Measurements from ENCODE around the gene A2M.

The A2M gene

DNA sequence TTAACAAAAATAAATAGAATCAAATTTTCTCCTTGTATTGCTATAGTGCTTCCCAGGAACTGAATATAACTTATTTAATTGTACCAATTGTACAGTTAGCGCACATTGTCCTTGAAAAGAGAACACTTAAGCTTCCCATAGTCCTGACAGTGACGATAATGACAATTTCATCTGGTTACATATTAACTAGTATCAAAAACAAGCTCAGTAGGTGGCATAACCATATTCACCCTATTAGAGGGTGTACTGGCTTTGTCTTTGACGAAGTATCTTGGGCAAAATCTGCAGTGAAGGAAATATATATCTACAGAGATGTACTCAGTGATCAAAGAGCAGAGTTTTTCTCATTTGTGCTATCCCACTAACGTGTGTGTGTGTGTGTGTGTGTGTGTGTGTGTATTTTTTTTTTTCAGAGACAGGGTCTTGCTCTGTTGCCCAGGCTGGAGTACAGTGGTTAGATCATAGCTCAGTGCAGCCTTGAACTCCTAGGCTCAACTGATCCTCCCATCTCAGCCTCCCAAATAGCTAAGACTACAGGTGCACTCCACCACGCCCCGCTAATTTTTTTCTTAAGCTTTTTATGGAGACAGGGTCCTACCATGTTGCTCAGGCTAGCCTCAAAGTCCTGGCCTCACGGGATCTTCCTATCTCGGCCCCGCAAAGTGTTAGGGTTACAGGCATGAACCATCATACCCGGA is 4.9 kb upstream of the A2M start:
- no peak for DNase-seq (ENCODE audit: low spot score)

DNA sequence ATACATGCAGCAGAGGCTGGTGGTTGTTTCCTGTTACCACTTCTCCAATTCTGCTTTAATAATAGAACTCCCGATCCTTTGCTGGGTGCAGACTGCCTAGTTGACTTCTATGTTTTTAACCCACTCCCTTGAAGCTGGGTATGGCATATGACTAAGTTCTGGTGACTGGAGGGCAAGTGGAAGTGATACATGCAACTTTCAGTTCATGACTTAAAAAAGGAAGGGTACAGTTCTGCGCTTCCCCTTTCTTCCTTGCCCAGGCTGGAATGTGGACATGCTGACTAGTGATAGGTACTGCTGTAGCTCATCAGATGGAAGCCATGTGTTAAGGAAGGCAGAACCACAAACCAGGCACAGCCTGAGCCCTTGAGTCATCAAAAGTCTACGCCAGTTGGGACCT is 2.4 kb upstream of the A2M start:
- peak; percentile 51 for DNase-seq (ENCODE audit: low spot score)

DNA sequence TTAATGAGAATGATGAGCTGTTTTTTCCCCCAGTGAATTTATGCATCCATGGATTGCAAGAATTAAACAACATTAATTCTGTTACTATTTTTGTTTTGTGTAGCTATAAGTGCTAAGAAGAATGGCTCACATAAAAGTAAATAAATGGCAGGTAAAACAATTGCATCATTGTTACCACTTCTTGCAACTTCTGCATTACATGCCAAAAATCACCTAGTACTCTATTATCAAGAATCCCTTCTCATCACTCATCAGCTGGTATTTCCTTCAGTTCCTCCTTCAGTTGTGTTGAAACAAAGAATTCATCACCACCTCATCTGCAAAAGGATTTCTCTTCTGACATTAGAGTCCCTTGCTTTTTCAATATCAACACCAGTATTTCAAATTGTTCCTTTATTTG is 773 bp downstream of the A2M start:
- DNase-seq (ENCODE audit: low spot score): no peak

DNA sequence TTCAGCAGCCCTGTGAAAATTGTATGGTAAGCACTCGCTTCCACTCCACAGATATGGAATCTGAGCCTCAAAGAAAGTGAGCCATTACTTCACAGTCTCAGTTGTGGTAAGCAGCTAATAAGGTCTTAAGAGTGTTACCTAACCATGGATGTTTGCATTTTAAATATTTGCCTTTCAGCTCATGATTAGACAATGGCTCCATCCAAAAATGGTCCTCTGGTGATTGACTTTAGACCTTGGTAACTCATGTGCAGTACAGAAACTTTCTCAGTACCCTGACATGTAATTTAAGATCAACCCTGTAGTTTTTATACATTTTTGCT is 1.8 kb downstream of the A2M start:
- DNase-seq (ENCODE audit: low spot score): no peak

DNA sequence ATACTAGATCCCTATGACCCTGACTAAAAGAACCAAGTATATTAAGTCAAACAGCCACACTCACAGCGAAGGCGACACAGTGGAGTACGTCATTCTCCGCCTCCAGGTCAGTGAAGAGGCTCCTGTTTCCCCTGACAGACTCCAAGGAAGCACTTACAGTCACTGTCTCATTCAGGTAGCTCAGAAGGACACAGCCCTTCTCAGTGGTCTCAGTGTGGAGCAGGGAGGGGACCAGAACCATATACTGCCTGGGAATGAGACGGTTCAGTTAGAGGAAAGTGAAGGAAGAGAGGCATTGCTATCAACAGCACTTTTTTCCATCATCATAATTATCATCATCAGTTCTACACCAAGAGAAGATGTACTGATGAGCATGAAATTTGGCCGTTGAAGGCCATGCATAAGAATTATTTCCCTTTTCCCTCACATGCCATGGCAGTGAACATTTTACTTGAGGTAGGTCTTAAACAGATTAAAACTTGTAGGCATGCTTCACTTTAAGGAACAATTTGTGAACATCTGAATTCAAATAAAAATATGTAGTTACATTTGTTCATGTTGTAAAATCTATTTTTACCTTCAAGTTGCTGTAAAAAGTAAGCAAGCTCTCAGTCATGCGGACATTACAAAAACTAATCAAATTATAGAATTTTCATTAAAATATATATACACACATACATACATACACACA is 2.3 kb downstream of the A2M start:
- no peak for DNase-seq (ENCODE audit: low spot score)

DNA sequence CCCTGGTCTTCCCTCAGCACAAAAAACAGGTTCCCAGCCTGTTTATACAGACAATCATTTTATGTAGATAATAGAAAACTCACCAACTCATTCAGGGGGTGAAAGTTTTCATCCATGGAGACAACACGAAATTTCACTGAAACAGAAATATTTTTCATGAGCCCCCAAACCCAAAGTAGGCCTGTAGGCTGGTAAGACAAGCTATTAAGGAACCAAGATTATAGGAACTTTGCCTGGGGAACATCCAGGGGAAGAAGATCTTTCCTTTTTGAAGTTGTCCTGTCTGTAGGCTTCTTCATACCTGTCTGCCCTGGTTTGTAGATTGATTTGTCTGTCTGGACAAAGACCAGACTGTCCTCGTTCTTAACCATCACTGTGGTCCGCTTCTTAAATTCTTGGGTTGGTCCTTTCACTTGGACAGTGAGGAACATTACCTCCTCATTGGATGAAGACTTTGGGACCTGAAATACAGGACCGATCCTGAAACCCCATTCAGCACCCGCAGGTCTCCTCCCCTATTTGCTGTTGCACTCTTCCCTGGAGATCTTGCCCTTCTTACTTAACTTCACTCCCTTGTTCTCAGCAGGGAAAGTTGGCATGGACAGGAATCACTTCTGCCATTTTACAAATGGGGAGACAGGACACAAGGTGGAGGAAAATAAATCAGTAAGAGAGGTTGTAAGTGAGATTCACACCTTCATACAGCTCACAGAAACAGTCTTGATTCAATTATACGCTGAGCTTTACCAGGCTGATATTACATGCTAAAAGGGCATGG is 3.5 kb downstream of the A2M start:
- no peak for DNase-seq (ENCODE audit: low spot score)

DNA sequence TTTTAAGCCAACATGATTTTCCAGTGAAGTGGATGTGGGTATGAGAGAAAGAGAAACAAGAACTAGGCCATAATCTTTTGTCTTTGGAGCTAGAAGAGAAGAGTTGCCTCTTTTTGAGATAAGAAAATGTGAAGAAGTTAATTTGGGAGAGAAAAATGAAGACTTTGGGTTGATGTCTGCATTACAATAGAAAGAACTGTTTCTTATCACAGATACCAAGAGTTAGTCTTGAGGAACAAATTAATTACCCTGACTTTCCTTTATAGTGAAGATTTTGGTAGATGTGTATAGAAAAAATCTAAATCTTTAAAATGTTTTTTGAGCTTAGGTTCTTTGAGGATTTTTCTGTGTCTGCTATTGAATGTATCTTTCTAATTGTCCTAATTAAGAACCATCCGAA is 4.2 kb downstream of the A2M start:
- no peak for DNase-seq (ENCODE audit: low spot score)

DNA sequence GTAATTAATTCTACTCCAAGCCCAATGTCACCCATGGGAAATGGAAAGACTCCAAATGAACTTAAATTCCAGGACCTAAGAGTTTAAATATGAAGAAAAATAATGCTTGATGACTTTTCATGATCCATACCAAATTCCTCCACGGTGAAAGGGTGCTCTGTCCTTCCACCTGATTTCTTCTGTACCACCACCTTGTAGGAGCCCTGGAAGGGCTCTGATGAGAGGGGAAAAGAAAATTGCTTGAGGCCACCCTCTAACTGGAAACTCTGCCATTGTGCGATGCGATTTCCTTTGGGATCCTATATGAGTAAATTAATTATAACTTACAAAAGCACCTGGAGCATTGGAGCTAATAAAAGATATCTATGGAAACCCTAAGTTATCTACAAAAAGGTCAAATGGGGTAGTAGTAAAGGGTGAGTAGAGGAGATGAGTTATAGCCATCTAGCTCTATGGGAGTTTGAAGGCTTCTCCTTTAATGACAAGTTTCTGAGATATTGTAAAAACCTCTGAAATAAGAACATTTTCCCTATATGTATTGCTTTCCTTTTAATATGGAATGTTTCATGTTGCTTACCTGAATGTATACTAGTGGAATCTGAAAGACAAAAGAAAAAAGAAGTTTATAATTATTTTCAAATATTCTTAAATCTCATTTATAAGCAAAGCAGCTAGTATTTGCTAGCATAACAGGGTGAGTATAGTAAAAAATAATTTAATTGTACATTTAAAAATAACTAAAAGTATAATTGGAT is 5.8 kb downstream of the A2M start:
- DNase-seq (ENCODE audit: low spot score): no peak

DNA sequence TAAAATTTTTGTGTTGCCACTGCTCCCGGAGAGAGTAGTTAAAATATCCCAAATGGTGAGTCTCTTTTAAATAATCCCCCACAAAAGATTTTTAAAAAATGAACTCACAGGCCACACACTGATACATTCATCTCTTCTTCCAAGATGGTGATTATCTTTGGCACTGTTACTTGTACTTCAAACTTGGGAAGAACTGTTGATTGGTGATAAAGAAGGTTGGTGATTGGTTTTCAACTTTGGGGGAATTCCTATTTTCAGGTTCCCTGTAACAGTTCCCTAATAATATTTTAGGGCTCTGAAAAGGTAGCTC is 6.6 kb downstream of the A2M start:
- DNase-seq (ENCODE audit: low spot score): no peak

DNA sequence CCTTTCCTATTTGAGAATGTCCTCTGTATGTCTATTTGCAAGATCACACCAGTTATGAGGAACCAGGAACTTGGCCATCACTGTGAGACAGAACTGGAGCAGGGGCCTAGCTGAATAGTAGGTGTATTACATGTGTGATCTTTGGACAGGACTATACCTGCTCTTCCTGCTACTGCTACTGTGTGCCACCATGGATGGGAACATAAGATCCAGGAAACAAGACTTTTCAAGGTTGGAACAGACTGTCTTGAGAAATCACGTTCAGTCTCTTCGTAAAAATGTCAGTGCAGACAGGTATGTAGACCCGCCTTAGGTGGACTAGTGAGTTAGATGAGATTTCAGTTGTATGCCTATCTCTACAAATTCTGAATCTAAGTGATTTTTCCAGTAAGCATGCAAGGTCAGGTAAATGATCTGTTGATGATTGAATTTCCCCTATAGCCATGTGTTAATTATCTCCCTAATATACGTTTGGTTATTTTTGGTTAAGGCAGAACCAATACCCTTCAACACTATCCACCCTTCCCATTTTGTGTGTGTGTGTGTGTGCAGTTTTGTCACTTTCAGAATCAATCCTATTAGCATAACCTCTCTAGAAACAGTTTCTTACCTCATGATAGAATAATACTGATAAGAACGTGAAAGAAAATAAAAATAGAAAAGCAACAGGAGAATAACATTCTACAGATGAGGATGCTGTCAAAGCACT is 7.1 kb downstream of the A2M start:
- no peak for DNase-seq (ENCODE audit: low spot score)

DNA sequence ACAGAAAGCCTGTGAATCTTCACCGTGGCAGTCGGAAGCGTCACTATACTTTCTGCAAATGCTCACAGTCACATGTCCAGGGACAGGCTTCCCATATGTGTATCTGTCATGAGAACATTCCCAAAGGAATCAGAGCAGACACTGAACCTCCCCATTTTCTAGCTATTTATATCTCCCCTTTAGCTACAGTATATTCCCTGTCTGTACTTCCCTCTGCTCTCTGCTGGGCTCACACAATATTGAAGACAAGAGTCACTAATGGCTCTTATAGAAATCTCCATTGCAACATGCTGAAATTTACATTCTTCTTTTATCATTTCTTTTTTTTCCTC is 8.2 kb downstream of the A2M start:
- no peak for DNase-seq (ENCODE audit: low spot score)

DNA sequence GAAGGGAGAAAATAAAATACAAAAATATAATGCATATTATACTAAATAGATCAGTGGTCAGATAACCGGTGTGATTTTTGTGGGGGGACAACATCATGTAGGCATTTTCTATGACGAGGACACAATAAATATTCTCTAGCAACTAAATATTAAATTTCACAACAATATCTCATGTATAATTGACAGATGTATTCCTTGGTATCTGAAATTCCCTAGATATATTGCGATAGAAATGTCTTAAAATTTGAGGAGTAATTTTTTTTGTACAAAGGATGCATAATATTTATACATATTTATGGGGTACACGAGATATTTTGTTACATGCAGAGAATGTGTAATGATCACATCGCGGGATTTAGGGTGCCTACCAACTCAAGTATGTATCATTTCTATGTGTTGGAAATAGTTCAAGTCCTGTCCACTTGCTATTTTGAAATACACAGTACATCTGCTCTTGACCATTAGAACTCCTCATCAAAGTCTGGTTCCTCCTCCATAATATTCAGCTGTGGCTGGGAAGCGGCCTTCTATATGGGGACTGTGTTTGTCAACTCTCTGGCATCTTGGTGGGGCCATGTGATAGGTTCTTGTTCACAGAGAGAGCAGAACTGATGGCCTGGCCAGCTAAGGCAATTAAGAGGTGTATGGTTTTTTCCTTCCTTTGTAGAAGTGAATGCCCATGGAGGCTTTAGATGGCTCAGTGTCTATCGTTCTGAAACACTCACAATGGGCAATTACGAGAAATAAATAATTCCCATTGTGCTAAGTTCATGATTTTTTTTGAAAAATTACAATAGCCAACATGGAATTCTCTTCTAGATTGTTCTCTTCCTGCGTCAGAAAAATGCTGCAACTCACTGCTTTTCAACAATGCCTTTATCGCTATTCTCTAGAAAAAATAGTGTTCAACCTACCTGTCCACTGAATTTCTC is 8.8 kb downstream of the A2M start:
- no peak for DNase-seq (ENCODE audit: low spot score)

DNA sequence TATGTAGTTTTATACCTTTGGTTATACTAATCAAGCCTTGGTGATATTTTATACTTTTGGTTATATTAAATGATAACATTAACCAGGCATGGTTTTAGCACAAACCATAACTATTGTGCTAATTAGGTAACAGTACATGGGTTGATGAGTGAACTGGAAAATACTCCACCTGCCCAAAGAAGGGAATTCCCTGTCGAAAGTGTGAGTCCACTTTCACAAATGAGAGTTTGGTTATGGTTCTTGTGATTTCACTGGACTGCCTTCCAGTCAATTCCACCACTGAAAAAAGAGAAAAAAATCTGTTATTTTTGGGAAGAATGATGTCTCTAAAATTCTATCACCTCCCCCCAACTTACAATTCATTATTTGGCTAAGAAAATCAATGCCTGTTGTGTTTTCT is 9.7 kb downstream of the A2M start:
- no peak for DNase-seq (ENCODE audit: low spot score)

DNA sequence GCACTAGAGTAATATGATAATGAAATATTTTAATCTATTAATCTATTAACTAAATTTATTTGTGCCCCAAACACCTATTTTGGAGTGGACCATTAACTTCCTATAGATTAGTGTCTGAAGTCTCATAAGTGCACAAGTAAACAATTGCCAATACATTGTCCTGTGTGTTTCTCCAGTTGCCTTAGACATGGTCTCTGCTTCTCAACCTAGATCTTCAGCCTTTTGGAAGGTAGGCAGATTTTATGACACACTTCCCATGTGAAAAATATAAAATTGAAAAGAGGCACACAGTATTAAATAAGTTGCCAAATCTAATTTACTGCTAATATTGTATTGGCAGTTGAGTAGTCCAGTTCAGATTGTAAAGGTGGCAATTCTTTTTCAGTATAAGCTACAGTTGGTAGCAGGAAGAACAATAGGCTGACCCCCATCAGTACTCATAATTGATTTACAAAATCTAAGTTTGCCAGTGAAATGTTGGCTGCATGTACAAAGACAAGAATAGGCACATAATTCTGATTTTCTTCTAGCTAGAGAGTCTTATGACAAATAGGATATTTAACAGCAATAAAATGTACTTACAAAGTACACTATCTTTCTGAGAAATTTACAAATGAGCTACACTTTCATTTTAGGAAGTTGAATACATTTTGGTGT is 10.8 kb downstream of the A2M start:
- DNase-seq (ENCODE audit: low spot score): no peak

DNA sequence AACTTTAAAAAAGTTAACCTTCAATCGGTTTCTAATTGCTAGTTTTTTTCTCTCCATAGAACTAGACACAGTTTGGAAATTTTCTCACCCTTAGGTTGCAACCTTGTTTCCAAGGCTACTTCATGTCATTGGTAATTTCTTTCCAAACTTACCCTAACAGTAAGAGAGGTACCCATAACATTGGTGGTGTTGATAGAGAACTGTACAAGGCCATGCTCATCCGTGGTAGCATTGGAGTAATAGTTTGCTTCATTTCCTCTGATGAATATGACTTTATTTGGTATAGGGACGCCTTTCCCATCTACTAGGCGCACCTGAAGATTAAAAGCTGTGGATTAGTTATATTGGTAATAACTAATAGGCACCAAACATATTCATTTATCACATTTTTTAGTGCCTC is 11.6 kb downstream of the A2M start:
- DNase-seq (ENCODE audit: low spot score): no peak

DNA sequence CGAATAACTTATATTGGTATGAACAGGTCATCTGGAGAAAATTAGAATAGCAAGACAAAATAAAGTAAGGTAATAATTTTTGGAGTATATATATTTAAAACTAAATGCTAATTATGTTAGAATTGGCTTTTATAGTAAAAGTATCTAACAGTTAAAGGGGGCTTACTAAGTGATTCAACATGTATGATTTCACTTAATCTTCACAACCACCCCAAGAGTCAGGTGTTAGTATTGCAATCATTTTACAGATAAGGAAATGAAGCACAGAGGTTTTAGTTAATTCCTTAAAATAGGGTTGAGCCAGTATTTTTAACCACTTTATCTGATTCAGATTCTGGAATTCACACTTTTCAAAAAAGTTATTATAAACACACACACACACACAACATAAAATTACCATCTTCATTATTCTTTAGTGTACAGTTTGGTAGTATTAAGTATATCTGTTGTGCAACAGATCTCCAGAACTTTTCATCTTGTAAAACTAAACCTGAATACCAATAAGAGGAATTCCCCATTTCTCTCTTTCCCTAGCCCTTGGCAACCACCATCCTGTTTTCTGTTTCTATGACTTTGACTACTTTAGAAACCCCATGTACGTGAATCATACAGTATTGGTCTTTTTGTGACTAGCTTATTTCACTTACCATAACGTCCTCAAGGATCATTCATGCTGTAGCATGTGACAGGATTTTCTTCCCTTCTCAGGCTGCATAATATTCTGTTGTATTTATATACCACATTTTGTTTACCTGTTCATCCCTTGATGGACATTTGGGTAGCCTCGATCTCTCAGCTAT is 12.5 kb downstream of the A2M start:
- DNase-seq (ENCODE audit: low spot score): no peak

DNA sequence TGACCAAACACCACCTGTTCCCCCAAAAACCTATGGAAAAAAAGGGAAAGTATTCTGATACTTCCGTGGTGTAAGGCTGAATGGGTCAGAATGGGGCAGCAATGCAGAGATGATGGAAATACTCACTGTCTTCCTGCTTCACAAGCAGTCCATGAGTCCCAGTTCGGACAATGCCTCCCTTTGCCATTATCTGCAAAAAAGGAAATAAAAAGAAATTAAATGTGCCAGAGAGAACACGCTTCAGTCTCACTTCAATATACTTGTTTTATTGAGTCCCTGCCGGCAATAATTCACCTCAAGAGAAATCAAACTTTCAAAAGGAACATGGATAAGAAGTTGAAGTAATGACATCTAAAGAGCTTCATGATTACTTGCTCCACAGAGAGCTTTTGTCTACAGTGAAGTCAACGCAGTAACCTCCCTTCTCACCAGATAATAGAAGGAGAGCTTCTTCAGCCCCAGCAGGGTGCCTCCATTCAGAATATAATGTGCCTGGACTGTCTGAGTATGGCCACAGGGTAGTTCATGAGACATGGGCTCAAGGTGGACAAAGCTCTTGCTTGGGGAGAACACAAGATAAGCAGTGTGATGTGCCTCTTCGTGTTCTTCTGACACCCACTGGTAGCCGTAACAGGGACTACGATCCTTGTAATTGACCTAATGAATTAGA is 14.6 kb downstream of the A2M start:
- no peak for DNase-seq (ENCODE audit: low spot score)

DNA sequence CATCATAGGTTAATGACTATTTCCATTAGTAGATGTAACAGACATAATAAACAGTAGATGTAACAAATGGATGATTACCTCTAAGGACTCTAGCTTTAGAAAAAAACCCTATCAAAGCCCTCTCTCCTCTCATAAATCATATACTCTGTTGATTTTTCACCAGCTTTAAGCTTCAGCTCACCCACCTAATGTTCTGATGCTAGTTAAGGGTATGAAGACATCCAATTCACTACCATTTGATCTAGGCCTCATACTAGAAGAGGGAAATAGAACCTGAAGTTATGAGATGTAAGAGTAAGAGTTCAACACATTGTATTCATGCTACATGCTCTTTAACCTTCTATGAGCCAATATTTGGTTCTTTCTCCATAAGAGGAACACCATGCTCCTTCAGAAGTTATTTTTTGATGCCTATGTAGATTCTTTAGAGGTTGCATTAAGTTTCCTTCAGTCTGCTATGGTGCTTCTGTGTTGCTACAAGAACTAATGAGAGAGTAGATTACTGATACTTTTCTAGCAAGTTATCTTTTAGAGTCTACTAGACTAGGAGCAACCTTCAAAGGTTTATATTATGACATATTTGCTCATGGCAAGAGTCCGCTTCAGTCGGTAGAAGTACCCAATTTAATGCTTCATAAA is 16.0 kb downstream of the A2M start:
- DNase-seq (ENCODE audit: low spot score): no peak

All from putamen (tissue), 1 donor.